CD4-positive, alpha-beta T cell treated with Interleukin-17A for 1 hour (primary cell): ENCODE data around the gene ADGRF1.

Experiments
- DNase-seq: peaks from one replicate; pipeline ENCODE4 v3.0.0-alpha.2; 2020

Gene ADGRF1

DNA sequence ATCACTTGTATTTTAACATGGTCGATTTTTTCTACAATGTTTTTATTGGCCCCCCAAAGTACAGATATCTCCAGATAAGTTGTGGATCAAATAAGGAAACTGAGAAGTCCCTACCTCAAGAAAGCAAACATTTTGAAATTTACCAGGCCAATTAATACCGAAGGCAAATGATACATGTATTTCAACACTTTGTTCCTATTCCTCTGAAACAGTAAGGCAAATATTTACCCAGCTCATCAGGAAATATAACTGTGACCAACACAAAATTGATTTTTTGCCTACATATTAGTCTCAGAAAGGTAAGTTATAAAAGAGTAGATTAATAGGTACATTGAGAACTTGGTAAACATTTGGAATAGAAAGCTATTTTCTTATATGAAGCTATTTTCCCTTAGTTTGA is 69.1 kb downstream of the ADGRF1 start:
- no peak for DNase-seq

GRCh38 chr6:46972531-46972930 is 69.6 kb downstream of the ADGRF1 start:
- no peak for DNase-seq

DNA sequence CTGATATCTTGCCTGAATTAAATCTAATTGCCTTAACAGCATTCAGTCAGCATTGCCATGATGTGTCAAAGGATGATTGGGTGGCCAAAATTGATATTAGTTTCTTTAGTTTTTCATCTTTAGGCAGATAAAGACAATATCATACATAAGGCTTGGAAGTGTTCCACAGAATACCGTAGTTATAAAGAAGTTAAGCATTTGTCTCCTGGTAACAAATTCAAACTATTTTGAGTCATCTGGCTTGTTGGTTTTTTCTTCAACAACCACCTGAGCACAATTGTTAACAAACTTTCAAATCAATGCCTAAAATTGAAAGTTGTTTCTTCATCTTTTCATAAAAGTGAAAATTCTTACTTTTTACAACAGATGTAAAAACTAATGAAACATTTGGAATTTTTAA is 72.9 kb downstream of the ADGRF1 start:
- no peak for DNase-seq

DNA sequence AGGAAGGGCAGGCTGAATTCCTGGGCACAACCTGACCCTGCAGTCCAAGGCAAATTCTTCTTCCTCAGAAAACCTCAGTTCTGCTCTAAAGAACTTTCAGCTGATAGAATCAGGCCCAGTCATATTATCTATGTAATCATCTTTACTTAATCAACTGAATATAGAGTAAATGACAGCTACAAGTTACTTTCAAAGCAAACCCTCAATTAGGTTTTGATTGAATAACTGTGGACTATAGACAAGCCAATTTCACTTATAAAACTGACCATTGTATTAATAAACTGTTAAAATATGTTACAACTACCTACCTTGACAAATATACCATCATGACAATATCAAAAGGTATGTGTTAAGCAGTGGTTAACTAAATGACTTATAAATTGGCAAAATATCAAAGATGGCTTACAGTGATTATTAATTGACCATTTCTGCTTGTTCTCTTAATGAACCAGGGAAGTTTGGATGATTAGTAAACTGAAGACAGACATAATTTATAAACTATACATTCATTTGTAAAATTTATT is 74.2 kb downstream of the ADGRF1 start:
- DNase-seq: no peak

GRCh38 chr6:46964716-46965519 is 77.2 kb downstream of the ADGRF1 start:
- DNase-seq: no peak

GRCh38 chr6:46963626-46964025 is 78.5 kb downstream of the ADGRF1 start:
- DNase-seq: no peak

GRCh38 chr6:46963039-46963438 is 79.1 kb downstream of the ADGRF1 start:
- no peak for DNase-seq

DNA sequence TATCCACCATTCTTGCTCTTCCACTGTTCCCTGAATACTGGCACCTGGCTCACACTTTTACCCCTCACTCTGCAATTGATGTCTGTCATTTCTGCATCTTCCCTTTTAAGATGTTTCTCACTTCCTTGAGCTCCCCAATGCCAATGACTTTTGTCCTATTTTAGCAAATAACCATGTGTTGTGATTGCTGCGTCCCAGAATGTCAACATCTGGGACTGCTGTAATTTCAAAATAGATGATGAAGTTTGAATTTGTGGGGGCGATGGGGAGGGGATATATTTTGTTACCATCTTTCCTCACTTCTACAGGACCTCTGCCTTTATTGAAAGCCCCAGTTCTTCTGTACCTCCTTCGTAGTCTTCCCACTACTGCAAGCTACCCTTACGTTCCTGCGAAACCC is 80.4 kb downstream of the ADGRF1 start:
- DNase-seq: no peak

DNA sequence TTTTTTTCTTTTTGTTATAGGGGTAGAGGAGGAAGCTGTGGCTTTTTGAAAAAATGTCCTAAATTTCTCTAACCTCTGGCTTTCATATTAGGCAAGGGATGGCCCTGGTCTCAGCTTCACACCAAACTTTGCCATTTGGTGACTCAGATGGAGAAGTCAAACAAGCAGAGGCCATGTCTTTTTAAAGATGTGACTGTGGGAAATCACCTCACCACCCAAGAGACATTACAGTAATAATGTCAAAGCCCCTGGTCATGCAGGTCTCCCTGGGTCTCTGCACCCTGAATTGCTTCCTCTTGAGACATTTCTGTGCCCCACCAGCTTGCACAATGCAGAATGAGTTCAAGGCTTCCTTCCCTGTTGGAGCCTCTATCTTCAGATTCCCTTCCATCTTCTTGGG is 80.9 kb downstream of the ADGRF1 start:
- no peak for DNase-seq

DNA sequence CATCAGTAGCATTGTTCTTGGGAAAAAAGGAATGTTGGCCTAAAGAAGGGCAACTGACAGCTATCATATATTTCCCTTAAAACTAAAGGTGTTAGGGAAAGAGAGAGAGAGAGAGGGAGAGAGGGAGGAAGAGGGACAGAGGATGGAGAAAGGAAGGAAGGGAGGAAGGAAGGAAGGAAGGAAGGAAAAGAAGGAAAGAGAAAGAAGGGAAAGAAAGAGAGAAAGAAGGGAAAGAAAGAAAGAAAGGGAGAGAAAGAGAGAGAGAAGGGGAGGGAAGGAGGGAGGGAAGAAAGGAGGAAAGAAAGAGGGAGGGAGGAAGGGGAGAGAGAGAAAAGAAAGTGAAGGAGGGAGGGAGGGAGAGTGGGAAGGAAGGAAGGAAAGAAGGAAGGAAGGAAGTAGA is 82.7 kb downstream of the ADGRF1 start:
- DNase-seq: no peak

DNA sequence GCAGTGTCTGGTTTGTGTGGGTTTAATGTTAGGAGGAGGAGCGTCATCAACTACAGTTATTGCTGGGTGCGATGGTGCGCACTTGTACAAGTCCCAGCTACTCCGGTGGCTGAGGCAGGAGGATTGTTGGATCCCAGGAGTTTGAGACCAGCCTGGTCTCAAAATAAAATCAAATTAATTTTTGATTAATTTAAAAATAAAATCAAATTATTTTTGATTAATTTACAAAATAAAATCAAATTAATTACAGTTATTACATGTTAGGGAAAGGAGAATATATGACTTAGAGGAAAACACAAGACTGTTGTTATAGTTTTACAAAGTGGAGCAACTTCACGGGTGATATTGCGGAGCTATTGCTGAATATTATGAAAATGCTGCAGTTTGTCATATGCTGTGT is 85.7 kb downstream of the ADGRF1 start:
- DNase-seq: no peak

GRCh38 chr6:46954837-46955451 is 87.2 kb downstream of the ADGRF1 start:
- no peak for DNase-seq

DNA sequence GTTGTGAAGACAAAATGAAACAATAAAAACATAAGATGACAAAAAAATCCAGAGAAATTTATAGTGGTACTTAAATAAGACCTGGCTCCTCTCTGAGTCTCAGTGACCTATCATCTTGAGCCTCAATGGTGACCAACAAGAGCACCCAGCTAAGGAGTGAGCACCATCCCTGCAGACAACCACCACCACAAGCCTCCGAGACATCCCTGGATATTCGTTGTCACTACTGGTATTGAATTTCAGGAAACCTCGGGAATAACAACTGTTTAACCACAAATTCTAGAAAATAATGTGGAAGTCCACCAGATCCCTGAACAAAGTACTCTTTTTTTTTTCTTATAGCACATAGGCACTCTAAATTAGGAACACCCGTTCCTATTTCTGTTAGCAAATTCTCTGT is 88.2 kb downstream of the ADGRF1 start:
- DNase-seq: no peak

GRCh38 chr6:46949632-46950280 is 92.4 kb downstream of the ADGRF1 start:
- no peak for DNase-seq

- DNase-seq: no peak
Measured at GRCh38 chr6:46948699-46949098, 93.4 kb downstream of the ADGRF1 start.
